Globus pallidus (tissue), 1 donor: ENCODE data around the gene MLIP.
"Not testable (repeated sequence)": the region's sequence is repeated elsewhere in the genome, so short reads cannot be mapped to it uniquely, and the experiment has no call there.

Experiments used
- DNase-seq: peaks from one replicate; pipeline ENCODE4 v3.0.0-alpha.2; 2015; ENCODE audit warnings: low spot score

The MLIP gene

DNA sequence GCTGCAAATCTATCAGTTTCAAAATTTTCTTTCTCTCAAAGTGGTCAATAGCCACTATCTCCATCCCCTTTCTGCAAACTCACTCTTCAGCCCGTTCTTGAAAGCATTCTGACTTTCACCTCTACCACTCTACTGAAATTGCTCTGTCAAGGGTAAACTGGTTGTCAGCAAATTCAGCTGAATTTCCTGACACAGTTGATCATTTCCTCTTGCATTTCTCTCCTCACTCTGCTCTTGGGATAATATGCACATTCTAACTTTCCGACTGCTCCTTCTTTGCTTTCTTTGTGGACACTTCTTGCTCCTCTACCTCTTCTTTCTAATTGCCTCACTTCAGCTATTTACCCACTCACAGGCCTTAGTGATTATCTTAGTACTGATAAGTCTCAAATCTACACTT is 123.3 kb downstream of the MLIP start:
- no peak for DNase-seq

DNA sequence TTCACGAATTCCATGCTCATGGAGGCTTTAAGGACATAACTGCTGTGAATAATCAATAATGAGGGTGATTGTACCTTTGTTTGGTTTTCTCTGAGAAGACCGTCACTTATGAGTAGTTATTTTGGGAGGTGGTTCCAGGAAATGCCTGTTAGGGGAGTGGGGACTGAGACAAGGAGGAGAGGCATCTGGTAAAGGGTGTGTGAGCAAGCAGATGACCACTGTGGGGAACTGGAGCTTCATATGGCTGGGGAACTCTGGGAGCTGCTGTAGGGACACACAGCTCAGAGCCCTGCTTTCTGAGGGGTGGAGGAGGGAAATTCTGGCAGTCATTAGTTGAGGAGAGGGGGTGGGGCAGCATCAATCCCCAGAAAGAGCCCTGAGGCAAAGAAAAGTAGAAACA is 125.7 kb downstream of the MLIP start:
- no peak for DNase-seq

DNA sequence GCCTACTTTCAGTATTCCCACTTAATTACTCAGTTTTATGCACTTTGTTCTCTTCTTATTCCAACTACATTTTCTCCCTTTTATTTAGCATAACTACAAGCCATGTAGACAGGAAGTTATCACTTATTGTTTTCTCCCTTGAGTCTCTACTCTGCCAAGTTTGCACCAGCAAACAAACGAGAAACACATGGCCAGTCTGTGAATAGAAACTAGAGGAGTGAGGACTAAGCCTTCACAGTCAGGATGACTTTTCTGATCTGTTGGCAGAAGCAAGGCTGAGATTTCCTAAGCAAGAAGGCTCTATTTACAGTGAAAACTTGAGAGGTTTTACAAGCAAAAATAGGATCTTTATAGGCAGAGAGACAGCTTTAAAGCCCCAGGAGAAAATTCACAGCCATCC is 127.2 kb downstream of the MLIP start:
- no peak for DNase-seq

DNA sequence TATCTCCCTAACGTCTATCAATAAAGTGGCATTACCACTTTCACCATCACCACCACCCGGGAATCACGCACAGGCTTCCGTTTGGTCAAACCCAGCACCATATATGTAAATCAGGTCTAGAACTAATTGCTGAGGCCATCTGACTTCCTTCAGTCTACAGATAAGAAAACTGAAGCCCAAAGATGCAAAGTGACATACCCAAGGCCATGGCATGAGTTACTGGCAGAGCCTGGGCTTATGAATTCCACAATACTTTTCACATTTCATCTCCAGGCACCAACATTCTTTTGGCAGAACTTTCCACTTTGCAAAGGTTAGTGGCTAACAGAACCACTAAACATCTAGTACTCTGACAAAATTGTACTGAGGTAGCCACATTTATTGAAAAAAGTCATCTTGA is 132.5 kb downstream of the MLIP start:
- no peak for DNase-seq

DNA sequence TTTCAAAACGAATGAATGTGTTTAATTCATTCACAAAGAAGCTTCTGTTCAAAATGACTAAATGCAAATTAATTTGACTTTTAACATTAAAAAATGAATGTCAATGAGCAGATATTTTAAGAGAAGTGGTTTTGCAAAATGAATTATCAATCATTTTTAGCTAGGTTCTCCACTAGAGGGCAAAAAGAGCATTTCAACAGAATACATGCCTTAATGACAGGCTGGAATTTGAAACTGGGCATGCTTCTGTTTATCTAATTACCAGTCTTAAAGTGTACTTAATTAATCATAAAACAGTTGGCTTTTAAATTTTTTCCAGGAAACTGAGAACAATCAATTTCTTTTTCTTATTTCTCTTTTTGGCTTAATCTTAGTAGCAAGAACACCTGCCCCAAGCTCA is 133.2 kb downstream of the MLIP start:
- no peak for DNase-seq

DNA sequence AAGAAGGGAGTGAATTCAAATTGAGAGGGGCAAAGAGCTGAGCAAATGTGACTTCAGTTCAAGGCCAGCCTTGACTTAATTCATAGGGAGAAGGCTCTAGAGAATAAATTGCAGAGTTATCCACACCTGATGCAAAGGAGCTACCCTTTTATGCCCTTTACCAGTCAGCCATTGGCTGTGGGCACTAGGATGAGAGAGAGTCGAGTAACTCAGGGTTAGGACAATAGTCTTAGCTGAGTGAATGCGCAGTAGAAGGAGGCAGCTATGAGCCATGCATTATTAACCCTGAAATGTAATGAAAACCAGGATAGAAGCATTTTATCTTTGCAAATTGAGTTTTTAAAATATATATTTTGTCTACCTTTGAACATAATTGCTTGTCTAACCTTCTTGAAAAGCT is 134.0 kb downstream of the MLIP start:
- no peak for DNase-seq

DNA sequence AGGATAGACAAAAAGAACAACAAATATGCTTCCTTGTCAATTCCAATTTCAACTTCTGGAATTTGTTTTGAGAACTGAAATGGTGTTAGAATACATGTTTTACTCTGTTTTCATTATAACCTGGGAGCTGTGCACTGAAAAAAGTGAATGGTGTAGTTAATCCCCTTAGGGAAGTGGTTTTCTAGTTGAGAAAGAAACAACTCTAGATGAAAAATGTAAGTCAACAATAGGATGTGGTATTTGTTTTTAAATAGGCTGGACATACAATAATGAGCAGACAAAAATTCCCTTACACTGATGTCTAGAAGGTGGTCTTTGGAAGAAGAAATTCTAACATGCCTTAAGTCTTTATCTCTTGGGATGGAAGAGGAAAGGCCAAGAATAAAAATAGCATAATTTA is 137.1 kb downstream of the MLIP start:
- DNase-seq, result no peak

DNA sequence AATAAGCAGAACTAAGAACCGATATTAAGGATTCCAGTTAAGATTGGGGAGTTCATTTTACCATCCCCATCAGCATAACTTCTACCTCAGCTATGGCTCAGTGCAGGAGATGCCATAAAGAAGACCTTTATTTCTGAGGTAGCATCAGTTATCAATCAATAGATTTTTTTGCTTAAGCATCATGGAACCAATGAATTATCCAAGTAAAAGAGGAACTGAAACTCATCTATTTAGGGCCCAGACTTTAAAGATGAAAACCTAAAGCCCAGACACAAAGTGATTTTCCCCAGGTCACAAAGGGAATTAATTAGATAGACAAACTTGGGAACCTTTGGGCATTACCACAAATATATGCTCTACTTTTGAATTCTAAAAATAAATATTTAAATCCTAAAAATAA is 137.8 kb downstream of the MLIP start:
- no peak for DNase-seq

DNA sequence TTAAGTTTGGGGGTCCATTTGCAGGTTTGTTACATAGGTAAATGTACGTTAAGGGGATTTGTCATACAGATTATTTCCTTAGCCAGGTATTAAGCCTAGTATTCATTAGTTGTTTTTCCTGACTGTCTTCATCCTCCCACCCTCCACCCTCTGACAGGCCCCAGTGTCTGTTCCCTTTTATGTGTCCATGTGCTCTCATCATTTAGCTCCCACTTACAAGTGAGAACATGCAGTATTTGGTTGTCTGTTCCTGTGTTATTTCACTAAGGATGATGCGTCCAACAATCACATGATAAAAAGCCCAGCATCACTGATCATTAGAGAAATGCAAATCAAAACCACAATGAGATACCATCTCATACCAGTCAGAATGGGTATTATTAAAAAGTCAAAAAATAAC is 138.6 kb downstream of the MLIP start:
- not testable (repeated sequence) for DNase-seq

DNA sequence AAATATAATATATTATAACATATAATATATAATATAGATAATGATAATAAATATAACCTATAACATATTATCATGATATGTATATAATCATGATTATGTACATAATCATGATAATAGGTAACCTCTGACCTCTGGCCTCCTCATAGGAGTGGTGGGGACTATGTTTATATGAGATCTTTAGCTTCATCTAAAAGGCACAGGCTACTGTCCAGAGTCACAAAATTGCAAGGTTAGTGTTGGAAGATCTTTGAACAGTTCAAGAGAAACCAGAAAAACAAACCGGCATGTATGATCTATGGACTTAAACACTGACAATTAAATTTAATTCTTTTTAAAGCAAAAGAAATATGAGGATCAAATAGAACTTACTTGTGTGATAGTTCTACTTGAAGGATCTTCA is 141.3 kb downstream of the MLIP start:
- no peak for DNase-seq

DNA sequence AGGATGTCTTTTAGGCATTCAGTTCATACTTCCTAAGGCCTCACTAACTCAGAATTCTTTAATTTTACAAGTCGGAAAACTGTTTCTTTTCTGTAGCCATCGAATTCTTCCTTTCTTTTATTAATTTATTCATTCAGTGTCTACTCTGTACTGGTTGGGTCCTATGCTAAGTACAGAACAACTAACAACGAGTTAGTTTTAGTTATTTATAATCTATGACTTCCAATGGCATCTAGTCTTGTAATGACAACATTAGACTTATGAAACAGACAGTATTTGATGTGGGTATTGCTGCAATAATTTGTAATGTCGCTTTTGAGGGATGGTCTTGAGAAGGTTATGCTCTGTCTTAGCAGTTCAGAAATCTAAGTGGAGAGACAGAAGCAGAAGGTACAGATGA is 141.7 kb downstream of the MLIP start:
- DNase-seq, result no peak

DNA sequence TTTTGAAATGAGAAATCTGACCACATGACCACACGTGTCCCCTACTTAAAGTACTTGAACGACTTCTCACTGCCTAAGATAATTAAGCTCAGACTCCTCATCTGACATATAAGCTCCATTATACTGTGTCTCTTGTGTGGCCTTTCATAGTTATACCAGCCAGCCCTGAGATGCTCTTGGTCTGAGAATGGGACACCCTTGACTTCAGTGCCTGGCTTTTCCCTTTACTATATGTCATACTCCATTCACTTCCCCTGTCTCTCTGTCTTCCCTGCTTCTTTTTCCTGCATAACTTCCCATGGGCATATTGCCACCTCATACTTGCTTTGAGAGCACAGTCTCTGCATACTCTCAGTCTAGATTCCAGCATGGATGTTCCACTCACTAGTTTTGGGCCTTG is 143.6 kb downstream of the MLIP start:
- DNase-seq, result no peak

DNA sequence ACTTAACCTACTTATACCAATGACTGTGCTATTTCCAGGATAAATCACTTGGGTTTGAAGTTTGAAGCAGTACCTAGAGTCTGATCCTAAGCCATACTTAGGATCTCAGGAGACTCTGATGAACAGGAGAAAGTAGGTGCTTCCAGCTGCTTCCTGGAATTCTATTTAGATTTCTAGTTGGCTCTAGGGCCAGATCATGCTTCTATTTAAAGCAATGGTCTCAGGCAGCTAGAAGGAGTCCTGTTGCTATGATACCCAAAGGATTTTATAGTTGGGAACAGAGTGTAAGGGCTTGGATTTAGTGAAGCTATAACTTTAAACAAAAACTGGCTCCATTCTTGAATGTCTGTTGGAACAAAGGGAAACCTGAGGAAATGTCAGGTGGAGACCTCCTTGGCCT is 144.6 kb downstream of the MLIP start:
- no peak for DNase-seq

DNA sequence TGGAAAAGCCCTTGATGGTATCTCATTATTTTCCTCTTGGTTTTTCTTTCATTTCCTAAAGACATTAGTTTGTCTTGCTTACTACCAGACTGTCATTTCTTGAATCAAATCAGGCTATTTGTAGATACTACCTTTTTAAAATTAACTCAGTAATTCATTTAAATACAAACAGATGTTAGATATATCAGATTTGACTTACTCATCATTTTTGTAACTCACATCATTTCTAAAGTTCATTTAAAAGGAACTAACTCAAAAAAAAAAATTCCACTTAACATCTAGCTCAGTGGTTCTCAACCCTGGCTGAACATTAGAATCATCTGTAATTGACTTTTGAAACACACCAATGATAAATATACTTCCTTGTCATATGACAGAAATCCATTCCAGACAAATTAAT is 148.8 kb downstream of the MLIP start:
- DNase-seq, result no peak

DNA sequence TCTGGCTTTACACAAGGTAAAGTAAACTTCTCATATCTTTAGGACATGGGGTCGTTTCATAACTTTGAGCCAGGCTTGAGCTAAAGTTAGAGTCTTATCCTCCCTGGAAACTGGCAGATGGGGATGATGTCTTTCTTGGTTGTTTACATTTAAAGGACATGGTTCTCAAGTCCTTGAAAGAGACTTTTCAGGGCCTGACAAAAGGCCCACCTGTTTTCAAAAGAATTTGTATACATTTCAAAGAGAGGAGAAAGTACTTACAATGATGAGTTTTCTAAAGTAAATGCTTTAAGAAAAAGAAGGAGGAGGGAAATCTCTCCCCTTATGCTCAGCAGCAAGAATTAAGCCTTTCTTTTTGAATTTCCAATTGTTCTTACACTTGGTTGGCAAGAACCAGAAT is 151.3 kb downstream of the MLIP start:
- no peak for DNase-seq

DNA sequence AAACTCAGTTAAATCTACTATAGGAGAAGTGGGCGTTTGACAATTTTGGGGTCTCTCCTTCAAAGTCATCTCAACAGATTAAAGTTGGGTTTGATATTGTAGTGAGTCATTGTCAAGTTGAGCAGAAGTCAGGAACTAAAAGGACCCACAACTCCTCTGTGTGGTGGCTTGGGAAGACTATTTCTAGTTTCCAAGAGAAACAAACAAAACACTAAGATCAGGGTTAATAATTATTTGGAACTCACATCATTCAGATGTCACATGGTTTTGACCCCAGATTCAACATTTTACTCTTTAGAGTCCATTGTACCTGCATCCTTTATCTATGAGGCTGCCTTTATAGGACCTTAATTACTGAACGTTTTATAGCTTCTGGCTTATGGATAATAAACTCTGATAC is 151.7 kb downstream of the MLIP start:
- DNase-seq, result no peak

DNA sequence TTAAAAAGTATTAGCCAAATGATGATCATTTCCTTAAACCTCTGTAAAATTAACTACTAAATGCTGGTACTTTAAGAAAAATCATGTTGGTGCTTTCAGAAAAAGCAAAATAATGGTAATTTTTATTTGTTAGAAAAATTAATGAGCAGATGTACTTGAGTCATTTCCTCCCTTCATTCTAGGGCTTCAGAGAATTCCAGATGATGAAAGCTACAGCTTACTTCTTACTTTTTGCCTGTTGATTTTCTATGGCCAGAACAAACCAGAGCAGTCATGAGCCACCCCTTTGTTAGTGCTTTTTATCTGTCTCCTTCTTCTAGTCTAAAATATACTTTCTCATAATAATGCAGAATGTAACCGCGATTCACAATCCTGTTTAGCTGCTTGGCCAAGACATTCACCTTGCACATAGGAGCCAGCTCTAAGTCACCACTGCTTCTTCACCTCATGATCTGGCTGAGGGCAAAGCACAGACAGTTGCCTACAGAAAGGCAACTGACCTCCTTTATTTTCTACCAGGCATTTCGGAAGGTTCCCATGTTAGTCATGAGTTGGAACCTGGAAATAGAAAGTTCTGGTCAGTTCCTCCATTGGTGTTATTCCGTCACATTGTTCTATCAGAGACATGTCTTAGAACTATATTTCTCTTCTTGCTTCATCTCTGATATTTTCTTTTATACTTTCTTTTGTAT is 153.5 kb downstream of the MLIP start:
- no peak for DNase-seq

DNA sequence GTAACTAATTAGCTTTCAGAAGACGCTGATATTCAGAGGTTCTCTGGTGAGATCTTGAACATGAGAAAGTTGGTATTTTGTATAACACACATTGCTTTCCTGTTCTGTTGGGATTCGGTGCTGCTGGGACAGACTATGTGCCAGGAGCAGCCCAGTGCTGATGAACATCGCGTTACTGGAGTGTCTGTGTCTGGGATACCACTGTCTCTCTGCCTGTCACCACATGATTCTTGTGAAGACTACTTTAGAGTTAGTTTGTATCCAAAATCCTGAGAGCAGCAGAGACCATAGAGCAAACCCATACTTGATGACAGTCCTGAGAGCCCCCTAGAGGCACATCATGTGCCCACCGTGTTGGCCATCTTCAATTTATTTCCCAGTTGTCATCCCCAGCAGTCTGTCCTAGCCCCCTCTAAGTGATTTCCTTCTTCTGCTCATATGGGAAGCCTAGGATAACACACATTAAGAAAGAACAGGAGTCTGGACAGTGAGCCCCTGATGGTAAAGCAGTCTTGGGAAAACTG is 155.2 kb downstream of the MLIP start:
- DNase-seq, result no peak

DNA sequence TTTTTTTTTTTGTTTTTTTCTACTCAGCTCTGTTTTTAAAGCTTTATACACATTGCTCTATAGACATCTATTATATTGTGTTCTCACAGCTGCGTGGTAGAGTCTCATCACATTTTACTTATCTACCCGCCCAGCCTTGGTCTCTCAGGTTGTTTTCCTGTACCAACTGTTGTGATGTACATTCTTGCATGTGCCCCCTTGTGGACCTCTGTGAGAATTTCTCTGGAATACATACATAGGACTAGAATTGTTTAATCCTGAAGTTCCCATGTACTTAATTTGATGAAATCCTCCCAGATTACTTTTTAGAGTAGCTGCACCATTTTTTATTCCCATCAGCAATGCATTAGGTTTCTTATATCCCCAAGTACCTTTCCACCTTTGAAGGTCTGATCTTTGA is 156.6 kb downstream of the MLIP start:
- DNase-seq, result no peak

DNA sequence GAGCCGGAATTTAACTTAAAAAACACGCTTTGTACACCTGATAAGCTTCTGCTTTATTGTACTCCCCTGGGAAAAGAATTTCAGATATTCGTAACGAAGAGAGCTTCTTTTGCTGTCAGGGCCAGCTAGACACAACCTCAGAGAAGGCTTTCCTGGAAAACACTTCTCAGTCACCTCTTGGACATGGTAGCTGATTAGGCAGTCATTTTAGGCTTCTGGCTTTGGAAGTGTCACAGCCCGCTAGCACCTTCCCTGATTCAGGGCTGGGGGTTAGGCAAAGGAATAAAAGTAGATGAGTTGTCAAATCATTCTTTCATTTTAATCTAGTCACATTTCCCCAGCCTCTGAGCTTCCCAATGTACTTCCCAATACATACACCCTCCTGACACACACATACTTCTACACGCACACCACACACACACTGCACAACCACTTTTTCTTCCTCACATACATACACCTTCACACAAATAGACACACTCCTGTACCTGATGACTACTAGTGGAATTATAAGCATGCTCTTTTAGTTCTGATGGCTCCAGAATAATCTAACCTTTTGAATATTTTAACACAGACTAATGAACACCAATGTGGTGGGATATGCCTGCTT is 162.1 kb downstream of the MLIP start:
- no peak for DNase-seq

DNA sequence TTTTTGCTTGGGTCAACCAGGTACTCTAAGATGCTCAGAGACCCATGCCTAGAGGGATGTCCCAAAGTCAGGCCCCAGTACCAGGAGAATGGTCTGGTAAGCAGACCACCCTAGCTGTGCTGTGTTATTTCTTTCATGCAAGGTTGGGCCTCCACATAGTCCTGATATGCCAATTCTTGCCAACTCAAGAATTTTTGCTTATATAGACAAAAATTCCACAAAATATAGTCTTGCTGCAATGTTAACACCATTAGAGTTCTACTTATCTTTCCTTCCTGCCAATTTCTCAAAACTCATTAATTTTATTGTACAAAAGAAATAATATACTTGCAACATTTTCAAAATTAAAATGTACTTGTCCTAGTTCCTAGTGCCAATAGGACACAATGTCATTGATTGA is 163.1 kb downstream of the MLIP start:
- no peak for DNase-seq

DNA sequence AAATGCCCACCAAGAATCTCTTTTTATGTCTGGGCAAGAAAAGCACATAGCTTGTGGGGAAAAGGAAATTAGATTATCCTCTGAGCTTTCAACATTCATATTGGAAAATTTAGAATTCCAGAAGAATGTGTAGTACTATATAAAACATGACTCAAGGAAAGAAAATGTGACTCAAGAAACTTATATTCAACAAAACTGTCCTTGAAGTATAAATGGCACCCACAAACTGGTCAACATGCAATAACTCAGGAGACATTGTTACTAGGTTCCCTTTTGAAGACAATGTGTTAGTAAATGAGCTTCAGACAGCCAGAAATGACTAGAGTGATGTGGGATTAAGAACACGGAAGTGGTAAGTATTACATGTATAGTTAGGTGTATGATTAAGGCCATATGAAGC is 170.9 kb downstream of the MLIP start:
- DNase-seq, result no peak

DNA sequence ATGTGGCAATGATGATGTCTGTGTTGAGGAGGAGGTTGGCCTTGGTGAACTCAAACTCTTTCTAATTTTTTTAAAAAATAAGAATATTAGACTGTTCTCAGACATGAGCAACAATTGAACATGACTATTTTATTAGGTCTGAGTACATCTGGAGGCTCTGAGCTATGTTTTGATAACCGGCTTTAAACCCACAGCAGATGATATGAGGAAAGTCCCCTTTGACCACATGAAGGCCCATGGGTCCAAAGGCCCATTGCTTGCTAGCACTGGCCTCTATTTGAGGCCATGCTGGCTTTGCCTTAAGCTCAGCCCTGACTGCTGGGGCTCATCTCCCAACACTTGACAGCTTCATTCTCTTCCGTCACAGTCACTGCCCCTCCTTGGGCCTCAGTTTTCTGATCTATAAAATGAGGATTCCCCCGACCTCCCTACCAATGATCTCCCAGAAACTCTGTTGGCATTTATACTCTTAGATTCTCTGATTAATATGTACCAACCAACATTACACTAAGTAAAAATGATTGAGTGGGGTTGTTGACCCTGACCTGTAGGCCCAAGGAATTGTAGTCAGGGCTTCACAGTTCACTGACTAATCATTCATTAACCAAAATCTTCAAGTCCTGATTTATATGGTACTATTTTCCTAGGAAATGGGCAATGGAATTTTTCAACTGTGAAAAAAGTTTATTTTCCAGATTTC is 173.1 kb downstream of the MLIP start:
- no peak for DNase-seq

DNA sequence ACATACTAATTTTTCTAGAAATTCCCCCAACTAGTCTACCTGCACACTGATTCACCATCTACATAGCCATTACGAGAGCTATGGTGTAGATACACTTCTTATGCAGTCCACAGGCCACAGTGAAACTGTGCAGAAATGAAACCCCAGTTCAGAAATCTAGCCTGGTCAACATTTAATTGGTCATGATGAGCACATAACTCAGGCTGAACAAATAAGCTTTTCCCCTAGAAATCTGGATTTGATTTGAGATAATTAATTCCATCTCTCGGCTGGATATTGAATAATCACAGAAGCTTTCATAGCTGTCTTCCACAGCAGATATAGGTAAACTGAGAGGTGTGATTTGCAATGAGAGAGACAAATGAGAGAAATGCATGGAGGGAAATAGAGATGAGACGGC is 174.4 kb downstream of the MLIP start:
- no peak for DNase-seq
